ENCODE data around the gene P3H3.

P3H3 gene, protein sequence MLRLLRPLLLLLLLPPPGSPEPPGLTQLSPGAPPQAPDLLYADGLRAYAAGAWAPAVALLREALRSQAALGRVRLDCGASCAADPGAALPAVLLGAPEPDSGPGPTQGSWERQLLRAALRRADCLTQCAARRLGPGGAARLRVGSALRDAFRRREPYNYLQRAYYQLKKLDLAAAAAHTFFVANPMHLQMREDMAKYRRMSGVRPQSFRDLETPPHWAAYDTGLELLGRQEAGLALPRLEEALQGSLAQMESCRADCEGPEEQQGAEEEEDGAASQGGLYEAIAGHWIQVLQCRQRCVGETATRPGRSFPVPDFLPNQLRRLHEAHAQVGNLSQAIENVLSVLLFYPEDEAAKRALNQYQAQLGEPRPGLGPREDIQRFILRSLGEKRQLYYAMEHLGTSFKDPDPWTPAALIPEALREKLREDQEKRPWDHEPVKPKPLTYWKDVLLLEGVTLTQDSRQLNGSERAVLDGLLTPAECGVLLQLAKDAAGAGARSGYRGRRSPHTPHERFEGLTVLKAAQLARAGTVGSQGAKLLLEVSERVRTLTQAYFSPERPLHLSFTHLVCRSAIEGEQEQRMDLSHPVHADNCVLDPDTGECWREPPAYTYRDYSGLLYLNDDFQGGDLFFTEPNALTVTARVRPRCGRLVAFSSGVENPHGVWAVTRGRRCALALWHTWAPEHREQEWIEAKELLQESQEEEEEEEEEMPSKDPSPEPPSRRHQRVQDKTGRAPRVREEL

DNA sequence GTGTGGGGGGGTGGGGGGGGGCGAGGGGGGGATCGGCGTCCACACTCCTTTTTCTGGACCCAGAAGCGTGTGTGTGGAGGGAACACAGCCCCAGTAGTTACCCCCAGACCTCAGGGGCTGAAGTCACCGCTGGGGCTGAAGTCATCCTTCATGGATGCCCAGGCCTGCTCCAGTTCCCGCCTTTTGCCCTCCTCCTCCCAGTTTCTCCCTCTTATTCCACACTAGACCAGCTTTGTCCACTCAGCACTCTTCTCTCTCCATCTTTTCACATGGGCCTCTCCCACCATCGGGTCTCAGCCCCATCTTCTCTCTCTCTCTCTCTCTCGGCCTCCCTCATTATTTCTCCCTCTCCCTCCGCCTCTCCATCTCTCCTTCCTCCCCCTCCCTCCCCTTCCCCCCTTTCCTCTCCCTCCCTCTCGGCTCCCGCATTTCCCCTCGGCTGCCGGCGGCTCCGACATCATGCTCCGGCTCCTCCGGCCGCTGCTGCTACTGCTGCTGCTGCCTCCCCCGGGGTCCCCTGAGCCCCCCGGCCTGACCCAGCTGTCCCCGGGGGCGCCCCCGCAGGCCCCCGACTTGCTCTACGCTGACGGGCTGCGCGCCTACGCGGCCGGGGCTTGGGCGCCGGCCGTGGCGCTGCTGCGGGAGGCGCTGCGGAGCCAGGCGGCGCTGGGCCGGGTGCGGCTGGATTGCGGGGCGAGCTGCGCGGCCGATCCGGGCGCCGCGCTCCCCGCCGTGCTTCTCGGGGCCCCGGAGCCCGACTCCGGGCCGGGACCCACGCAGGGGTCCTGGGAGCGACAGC, at the start of gene P3H3:
Gene P3H3, plus strand, starts transcription at position 426 of the 799 bp plus-strand sequence. Its CDS starts 34 bp downstream, at position 460.
- peak; percentile 91 for DNase-seq

DNA sequence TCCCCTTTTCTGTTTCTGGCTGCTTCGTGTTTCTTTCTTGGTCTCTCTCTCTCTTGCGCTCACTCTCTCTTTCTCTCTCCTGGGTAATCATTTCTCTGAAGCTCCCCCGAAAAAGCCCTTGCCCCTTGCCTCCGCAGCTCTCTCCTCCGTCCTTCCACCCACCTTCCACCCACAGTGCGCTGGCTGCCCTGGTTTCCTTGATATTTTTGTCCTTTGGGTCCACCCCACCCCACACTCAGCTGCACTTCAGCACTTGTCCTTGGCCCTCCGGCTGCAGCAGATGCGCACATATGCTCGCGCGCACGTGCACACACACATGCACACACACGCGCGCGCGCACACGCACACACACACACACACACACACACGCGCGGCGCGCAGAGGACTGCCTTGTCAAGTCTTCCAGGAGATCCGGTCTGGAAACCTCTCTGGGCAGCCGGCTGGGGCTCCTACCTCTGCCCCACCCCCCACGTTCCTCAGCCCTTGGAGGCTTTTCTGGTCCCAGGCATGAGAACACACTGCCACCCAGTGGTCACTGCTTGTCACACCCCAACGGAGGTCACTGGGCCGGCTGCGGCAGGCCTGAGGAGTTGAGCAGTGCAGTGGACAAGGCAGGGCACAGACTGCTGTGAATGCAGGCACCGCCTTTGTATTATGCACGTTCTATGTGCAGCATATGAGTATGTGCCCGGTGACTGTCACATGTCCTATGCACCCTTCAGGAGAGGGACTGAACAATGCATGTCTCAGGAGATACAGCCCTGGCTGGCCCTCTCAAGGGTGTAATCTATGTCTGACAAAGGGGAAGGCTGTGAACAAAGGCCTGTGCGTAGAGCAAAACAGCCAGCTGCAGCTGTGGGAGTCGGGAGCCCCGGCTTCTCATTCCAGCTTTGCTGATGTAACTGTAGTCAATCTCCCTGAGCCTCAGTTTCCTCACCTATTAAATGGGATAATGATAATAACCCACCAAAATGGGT, 49.3 kb upstream of the P3H3 start:
- DNase-seq, result peak; percentile 99

DNA sequence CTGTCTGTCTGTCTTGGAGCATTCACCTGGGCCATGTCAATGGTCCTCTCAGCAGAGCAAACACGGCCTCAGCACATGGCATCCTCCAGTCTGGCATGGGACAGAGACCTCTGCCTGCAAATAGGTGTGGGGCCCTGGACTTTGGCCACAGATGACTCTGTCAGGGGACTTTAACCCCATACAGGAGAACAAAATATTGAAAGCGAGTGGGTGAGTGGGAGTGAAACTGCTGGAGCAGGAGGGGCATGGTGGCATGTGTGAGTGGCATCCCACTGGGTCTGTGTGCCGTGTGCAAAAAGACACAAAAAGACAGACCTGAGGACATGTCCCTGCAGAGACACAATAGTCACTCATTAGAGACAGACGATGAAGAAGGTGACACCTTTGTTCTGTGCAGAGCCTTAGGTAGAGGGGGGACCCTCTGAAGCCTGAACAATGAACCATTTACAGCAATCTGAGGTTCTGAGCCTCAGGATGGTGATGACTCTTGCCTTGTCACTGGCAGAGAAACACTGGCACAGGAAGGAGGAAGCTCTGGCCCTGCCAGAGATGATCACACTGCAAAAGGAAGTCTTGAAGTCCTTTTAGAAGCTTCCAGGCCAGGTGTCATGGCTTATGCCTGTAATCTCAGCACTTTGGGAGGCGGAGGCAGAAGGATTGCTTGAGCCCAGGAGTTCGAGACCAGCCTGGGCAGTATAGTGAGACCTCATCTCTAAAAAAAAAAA, 48.3 kb upstream of the P3H3 start:
- DNase-seq, result no peak

DNA sequence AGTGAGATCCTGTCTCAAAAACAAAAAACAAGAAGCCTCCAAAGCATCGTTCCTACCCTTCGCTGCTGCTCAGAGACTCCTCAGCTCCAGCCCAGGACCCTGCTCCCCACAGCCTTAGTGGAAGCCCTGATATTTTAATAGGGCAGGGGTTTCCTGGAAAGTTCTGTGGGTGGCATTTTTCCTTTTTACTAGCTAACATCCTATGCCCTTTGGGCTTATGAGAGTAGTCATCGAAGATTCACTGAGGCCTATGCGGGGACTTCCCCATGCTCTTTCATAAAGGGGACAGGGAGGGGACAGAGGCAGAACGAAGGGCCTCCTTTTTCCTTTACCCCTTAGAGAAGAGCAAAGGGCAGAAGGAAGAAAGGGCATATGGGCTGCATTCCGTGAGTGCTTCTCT, 47.6 kb upstream of the P3H3 start:
- DNase-seq, result no peak

DNA sequence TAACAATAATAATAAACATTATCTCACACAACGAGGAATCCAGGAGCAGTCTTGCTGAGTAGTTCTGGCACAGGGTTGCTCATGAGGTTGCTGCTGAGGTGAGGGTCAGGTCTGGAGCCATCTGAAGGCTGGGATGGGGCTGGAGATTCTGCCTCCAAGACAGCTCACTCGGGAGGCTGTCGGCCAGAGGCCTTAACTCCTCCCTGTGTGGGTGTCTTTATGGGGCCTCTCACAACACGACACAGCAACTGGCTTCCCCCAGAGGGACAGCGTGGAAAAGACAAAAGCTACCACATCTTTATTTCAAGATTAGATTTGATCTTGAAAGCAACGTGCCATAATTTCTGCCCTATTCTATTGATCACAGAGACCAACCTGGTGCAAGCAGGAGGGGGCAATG, 46.1 kb upstream of the P3H3 start:
- no peak for DNase-seq

DNA sequence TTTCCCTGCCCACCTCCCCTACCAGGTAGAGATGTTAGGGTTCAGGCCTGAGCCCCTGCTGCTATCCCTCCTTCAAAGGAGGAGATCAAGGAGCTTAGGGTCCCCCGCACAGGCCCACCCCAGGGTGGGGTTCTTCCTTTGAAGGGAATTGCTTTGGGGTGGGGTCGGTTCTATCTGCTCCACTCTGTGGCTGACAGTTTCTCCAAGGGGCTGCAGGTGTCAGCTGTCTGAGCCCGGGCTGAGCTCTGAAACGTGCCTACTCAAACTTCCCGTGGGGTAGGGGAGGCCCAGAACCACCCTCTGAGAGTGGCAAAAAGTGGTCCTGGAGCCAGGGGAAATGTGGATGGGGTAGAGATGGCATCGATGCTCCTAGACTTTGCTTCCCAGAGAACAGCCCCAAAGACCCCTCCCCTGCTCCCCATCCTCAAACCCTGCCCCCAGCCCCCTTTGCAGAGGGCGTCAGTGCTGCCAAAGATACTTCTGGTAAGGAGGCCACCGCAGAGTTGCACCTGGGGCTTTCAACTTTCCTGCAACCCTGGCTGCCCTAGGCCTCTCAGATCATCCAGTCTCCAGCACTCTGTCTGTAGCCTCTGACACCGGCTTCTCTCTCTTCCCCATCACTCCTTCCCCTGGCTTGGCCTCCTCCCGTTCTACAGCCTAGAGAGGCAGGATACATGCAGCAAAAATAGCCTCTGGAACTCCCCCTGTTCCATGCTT, 45.2 kb upstream of the P3H3 start:
- DNase-seq, result no peak

DNA sequence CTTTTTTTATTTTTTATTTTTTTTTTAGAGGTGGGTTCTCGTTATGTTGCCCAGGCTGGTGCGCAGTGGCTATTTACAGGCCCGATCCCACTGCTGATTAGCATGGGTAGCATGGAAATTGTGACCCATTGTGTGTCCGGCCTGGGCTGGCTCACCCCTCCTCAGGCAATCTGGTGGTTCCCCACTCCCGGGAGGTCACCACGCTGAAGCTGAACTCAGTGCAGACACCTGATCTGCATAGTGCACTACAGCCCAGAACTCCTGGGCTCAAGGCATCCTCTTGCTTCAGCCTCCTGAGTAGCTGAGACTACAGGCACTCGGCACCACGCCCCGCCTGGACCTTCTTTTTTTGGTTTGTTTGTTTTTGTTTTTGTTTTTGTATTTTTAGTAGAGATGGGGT, 44.4 kb upstream of the P3H3 start:
- no peak for DNase-seq

DNA sequence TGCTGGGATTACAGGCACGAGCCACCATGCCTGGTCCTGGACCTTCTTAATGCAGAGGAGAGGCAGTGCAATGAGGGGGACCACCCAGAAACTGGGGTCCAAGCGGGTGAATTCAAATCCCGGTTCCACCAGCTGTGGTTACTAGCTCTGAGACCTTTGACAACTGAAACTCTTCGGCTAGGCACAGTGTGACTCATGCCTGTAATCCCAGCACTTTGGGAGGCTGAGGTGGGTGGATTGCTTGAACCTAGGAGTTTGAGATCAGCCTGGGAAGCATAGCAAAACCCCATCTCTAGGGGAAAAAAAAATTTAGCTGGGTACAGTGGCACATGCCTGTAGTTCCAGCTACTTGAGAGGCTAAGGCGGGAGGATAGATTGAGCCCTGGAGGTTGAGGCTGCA, 43.9 kb upstream of the P3H3 start:
- no peak for DNase-seq

DNA sequence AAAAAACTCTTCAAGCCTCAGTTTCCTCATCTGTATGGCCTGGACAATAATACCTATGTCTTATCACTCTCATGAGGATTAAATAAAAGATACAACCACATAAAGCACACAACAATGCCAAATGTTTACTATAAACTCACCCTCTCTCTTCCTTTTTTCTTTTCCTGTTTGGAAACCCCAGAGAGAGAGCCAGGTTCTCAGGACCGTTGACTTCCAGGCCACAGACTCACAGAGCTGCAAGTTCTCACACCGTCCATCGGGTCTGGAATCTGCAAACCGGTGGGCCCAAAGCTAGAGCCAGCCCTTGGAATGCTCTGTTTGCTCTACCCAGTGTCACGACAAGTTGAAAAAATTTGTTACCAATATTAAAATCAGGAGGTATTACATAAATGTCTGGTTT, 43.4 kb upstream of the P3H3 start:
- no peak for DNase-seq

DNA sequence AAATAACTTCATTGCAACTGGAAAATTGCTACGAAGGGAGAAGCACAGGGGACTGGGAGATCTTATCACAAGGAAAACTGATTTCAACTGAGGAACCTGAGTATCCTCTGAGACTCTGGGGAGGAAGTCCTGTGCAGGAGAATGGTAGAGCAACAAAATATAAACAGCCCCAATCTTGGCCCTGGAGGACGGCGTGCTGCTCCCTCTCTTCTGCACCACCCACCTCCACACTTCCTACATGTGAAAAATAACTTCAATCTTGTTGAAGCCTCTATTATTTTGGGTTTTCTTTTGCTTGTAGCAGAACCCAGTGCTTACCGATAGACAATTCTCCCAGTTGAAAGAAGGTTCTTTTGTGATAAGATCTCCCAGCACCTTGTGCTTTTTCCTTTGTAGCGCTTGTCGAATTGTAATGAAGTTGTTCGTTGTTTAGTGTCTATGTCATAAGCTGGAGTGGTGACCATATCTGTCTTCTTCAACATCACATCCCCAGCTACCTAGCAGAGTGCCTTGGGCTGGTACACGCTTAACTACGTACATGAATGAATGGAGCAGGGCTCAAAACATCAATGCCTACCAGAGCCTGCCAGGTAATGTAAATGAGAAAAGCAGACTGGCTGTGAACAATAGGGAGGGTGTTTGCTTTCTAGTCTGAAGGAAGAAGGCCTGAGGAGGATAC, 41.7 kb upstream of the P3H3 start:
- no peak for DNase-seq

DNA sequence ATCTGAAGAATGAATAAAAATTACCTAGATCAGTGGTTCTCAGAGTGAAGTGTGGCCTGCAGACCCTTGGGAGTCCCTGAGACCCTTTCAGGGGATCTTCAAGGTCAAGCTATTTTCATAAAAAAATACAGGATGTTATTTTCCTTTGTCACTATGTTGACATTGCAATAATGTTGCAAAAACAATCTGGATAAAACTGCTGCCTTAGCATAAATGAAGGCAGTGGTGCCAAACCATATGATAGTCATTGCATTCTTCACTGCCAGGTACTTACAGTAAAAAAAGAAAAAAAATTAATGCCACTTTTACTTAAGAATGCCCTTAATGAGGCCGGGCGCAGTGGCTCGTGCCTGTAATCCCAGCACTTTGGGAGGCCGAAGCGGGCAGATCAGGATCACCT, 40.9 kb upstream of the P3H3 start:
- DNase-seq, result no peak

DNA sequence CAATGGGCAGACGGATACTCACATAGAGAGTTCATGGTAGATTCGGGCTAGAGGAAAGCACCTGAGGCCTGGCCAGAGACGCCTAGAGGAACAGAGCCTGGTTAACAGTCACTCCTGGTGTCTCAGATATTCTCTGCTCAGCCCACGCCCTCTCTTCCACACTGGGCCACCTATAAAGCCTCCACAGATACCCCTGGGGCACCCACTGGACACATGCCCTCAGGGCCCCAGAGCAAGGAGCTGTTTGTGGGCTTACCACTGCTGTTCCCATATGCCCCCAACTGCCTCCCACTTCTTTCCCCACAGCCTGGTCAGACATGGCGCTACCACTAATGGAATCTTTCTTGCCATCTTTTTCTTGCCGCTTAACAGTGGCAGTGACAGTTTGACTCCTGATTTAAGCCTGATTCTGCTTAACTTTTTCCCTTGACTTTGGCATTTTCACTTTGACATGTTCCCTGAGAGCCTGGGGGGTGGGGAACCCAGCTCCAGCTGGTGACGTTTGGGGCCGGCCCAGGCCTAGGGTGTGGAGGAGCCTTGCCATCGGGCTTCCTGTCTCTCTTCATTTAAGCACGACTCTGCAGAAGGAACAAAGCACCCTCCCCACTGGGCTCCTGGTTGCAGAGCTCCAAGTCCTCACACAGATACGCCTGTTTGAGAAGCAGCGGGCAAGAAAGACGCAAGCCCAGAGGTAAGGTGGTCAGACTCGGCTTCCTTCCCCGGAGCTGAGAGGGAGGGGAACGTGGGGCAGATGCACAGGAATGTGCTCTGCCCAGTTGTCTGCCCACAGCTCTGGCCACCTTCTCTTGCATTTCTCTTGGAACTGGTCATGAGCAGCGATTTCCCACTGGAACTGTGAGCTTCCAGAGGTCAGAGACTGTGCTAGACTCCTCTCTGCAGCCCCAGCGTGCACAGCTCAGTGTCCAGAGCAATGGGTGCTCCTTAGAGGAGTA, 39.0 kb upstream of the P3H3 start, which contains the start of gene CD4:
Gene CD4, plus strand, starts transcription at position 557 of the 953 bp plus-strand sequence. CDS start 10,611 bp downstream, outside the sequence.
- no peak for DNase-seq

DNA sequence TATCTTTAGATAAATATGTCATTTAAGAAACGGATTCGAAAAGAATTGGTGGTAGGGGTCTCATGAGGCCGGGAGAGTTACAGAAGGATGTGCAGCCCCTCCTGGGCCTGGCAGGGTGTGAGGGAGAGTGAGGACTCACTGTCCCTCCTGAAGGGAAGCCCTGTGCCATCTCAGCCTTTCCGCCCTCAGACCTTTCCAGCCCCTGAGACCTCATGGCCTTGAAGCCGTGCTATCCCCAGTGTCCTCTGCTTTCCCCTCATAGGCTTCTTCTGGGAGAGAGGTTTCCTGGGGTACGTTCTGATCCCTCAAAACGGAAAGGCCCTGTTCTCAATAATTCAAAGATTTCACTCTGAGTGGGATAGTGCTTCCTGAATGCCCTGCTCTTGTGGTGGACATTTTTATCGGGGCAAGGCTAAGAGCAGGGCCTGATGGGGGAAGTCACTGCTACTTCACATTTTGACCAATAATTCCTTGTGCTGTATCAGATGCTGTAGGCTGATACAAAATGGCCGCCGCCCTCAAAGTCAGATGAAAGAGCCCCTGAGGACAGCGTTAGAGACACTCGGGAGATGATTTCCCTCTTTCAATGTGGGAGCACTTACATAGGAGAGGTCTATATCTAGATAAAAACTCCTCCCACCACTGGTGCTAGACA, 37.6 kb upstream of the P3H3 start:
- DNase-seq, result no peak

DNA sequence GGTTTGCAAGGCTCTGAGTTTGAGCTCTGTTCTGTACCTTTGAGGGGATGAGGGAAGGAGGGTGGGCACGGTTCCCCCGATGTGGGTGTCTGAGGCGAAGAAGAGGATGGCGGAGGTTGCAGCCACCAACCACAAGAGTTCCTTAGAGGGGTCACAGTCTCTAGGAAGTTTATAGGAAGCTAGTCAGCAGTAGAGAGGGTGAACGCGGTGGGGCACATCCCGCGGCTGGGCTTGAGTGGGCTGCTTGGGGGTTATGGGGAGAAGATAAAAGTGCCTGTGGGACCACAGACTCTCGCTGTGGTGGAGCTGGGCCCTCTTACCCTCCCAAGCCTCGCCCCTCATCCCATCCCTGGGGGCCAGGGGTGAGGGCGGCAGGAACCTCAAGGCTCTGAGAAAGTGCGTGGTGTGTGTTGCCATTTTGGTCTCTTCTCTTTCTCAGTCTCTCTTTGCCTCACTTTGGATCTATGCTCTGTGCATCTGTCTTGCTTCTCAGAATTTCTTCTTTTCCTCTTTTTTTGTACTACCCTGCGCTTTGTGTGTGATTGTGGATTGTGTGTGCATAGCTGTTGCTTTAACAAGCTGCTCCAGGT, 36.2 kb upstream of the P3H3 start:
- no peak for DNase-seq

DNA sequence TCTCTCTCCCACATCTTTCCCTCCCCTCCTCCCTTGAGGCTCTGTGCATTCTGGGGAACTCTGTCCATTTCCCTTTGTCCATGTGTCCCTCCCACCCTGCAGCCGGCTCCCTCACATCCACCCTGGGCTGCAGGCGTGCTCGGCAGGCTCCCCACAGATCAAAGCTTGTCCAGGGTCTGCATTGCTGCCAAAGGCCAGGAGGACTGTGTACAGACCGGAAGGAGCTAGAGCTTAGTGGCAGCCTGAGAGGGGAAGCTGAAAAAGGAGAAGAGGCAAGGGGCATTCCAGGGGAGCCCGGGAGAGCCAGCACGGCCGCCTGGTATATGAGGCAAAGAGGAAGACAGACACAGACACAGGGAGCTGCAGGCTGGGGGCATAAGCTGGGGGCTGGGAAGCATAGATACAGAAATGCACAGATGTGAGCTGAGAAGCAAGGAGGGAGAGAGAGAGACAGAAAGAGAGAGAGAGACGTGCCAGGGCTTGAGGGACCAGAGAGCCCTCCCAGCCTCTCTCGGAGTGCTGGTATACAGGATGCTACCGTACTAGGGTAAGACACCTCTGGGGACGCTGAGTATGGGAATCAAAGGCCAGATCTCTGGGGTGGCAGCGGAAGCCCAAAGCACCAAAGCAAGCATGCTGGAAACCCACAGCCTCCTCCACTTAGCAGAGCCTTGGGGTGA, 35.5 kb upstream of the P3H3 start:
- peak; percentile 71 for DNase-seq

DNA sequence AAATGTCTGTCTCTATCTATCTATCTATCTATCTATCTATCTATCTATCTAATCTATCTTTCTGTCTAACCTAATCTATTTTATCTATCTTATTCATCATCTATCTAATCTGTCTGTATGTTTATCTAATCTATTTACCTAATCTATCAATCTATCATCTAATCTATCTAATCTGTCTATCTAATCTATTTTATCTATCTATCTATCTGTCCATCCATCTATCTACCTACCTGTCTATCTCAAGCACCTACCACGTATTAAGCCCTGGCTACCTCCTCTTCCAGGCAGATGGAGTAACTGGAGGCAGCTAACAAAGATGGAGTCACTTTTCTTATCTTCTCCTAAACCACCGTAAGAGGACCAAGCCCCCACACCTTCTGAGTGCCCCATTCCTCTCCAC, 33.1 kb upstream of the P3H3 start:
- no peak for DNase-seq

DNA sequence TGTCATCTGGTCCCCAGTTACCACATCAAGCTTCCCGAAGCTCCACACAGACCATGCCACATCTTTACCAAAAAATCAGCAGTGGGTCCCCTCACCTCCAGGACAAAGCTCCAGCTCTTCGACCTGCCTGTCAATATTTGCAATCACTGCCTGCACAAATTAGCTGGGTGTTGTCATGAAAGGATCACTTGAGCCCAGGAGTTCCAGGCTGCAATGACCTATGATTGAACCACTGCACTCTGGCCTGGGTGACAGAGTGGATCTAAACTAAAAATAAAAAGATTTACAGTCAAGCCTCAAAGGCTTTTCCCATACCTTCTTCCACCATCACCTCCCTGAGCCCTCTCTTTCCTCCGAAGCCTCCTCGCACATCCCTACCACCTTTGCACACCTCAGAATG, 31.6 kb upstream of the P3H3 start:
- no peak for DNase-seq
